K562 (cell line): ENCODE data around the gene RARRES2. TPM values are rescaled to one million over a fixed set of nuclear protein-coding genes. Genes with fewer than 3 reads are reported as not detected.

ENCODE experiments used
- polyA plus RNA-seq, 8 experiments: library from polyadenylated mRNA; depleted of rRNA in 4 of 8; stranded (reverse) in 5 of 8; unstranded in 3 of 8; fragments of >200 nt; fragmentation: Nextera tagmentation in 2 of 8; fragmentation: Illumina TruSeq in 1 of 8; extraction: Ambion mirVana in 2 of 8; extraction: Trizol in 1 of 8; gene quantifications; 2 replicates each; pipeline versions ENCODE4 v1.2.1 to v1.2.3, GENCODE V29; 2011 to 2014; ENCODE audit warnings: inconsistent platforms in 1 of 8, missing spikeins in 1 of 8
- total RNA-seq, 7 experiments: library from RNA; depleted of rRNA in 6 of 7; stranded (reverse); fragments of >200 nt in 6 of 7; fragmentation: Illumina TruSeq in 2 of 7; extraction: Trizol in 2 of 7; gene quantifications; 2 replicates each; pipeline versions ENCODE4 v1.2.1 to v1.2.3, GENCODE V29; 2011 to 2021; ENCODE audit warnings: low replicate concordance in 1 of 7

The RARRES2 gene
- total and polyA plus RNA-seq, 9 of the 15 experiments (the other 6 are each of a cell fraction or from before 2014, with no cell fraction given), result 0.11 to 1.7 (median 0.23) TPM; not detected in 6

Other genes starting within 250 kb of the RARRES2 start
- gene LRRC61, start 18.3 kb downstream of the RARRES2 start, total RNA-seq (2014; rRNA removed), result 55.2 and 67.6 TPM in 2 replicates
- gene LRRC61, start 18.3 kb downstream of the RARRES2 start, total RNA-seq (2014; rRNA removed; fragmentation: Illumina TruSeq; extraction: Trizol), result 16.8 and 18.7 TPM in 2 replicates
- 35.2 and 37.8 TPM in 2 replicates for gene LRRC61, start 18.3 kb downstream of the RARRES2 start, total RNA-seq (2015; rRNA removed; fragmentation: Illumina TruSeq; extraction: Trizol)
- 49.5 and 50.6 TPM in 2 replicates for gene LRRC61, start 18.3 kb downstream of the RARRES2 start, total RNA-seq (2021)
- gene LRRC61, start 18.3 kb downstream of the RARRES2 start, polyA plus RNA-seq (2011; rRNA removed), result 54.3 and 76.9 TPM in 2 replicates
- gene LRRC61, start 18.3 kb downstream of the RARRES2 start, polyA plus RNA-seq (2014; fragmentation: Illumina TruSeq; extraction: Trizol), result 18.4 and 35.6 TPM in 2 replicates
- 1 to 10 TPM; 1.3 to 1.7 TPM for gene LRRC61, start 18.3 kb downstream of the RARRES2 start, polyA plus RNA-seq (2014; fragmentation: Nextera tagmentation; extraction: Ambion mirVana)
- 42.0 and 46.5 TPM in 2 replicates for gene LRRC61, start 18.3 kb downstream of the RARRES2 start, polyA plus RNA-seq (2014; rRNA removed)
- 12.1 and 12.9 TPM in 2 replicates for gene ACTR3C, start 18.1 kb downstream of the RARRES2 start, total RNA-seq (2014; rRNA removed)
- 14.2 and 16.9 TPM in 2 replicates for gene ACTR3C, start 18.1 kb downstream of the RARRES2 start, total RNA-seq (2014; rRNA removed; fragmentation: Illumina TruSeq; extraction: Trizol)
- gene ACTR3C, start 18.1 kb downstream of the RARRES2 start, total RNA-seq (2015; rRNA removed; fragmentation: Illumina TruSeq; extraction: Trizol), result 14.8 and 16.8 TPM in 2 replicates
- gene ACTR3C, start 18.1 kb downstream of the RARRES2 start, total RNA-seq (2021), result 10.0 and 10.8 TPM in 2 replicates
- gene ACTR3C, start 18.1 kb downstream of the RARRES2 start, polyA plus RNA-seq (2011; rRNA removed), result 28.1 and 35.4 TPM in 2 replicates
- 12.2 and 13.4 TPM in 2 replicates for gene ACTR3C, start 18.1 kb downstream of the RARRES2 start, polyA plus RNA-seq (2014; fragmentation: Illumina TruSeq; extraction: Trizol)
- 10 to 100 TPM in 1 of 2 experiments, 1 to 10 TPM in 1; 9.0 to 13.3 TPM for gene ACTR3C, start 18.1 kb downstream of the RARRES2 start, polyA plus RNA-seq (2014; fragmentation: Nextera tagmentation; extraction: Ambion mirVana)
- 14.9 and 16.9 TPM in 2 replicates for gene ACTR3C, start 18.1 kb downstream of the RARRES2 start, polyA plus RNA-seq (2014; rRNA removed)
- 212 and 268 TPM in 2 replicates for gene REPIN1, start 27.2 kb upstream of the RARRES2 start, total RNA-seq (2014; rRNA removed)
- 46.9 and 56.8 TPM in 2 replicates for gene REPIN1, start 27.2 kb upstream of the RARRES2 start, total RNA-seq (2014; rRNA removed; fragmentation: Illumina TruSeq; extraction: Trizol)
- 94.0 and 99.6 TPM in 2 replicates for gene REPIN1, start 27.2 kb upstream of the RARRES2 start, total RNA-seq (2015; rRNA removed; fragmentation: Illumina TruSeq; extraction: Trizol)
- 277 and 283 TPM in 2 replicates for gene REPIN1, start 27.2 kb upstream of the RARRES2 start, total RNA-seq (2021)
- 130 and 189 TPM in 2 replicates for gene REPIN1, start 27.2 kb upstream of the RARRES2 start, polyA plus RNA-seq (2011; rRNA removed)
- 94.3 and 120 TPM in 2 replicates for gene REPIN1, start 27.2 kb upstream of the RARRES2 start, polyA plus RNA-seq (2014; fragmentation: Illumina TruSeq; extraction: Trizol)
- gene REPIN1, start 27.2 kb upstream of the RARRES2 start, polyA plus RNA-seq (2014; fragmentation: Nextera tagmentation; extraction: Ambion mirVana), result 10 to 100 TPM in 1 of 2 experiments, 1 to 10 TPM in 1; 8.1 to 11.0 TPM
- 209 and 237 TPM in 2 replicates for gene REPIN1, start 27.2 kb upstream of the RARRES2 start, polyA plus RNA-seq (2014; rRNA removed)
- 18.6 and 21.8 TPM in 2 replicates for gene ZNF775, start 37.7 kb upstream of the RARRES2 start, total RNA-seq (2014; rRNA removed)
- 1.1 and 1.8 TPM in 2 replicates for gene ZNF775, start 37.7 kb upstream of the RARRES2 start, total RNA-seq (2014; rRNA removed; fragmentation: Illumina TruSeq; extraction: Trizol)
- 5.5 and 5.7 TPM in 2 replicates for gene ZNF775, start 37.7 kb upstream of the RARRES2 start, total RNA-seq (2015; rRNA removed; fragmentation: Illumina TruSeq; extraction: Trizol)
- 18.7 and 19.2 TPM in 2 replicates for gene ZNF775, start 37.7 kb upstream of the RARRES2 start, total RNA-seq (2021)
- gene ZNF775, start 37.7 kb upstream of the RARRES2 start, polyA plus RNA-seq (2011; rRNA removed), result 4.9 and 8.3 TPM in 2 replicates
- 1.5 and 3.5 TPM in 2 replicates for gene ZNF775, start 37.7 kb upstream of the RARRES2 start, polyA plus RNA-seq (2014; fragmentation: Illumina TruSeq; extraction: Trizol)
- gene ZNF775, start 37.7 kb upstream of the RARRES2 start, polyA plus RNA-seq (2014; fragmentation: Nextera tagmentation; extraction: Ambion mirVana), result under 1 TPM; 0.04 to 0.20 TPM
- gene ZNF775, start 37.7 kb upstream of the RARRES2 start, polyA plus RNA-seq (2014; rRNA removed), result 13.1 and 13.2 TPM in 2 replicates
- gene GIMAP8, start 109.0 kb upstream of the RARRES2 start, total RNA-seq (2014; rRNA removed), result not detected in 2 replicates
- not detected in 2 replicates for gene GIMAP8, start 109.0 kb upstream of the RARRES2 start, total RNA-seq (2014; rRNA removed; fragmentation: Illumina TruSeq; extraction: Trizol)
- gene GIMAP8, start 109.0 kb upstream of the RARRES2 start, total RNA-seq (2015; rRNA removed; fragmentation: Illumina TruSeq; extraction: Trizol), result not detected in 2 replicates
- 0.16 TPM in 1 of 2 replicates, not detected in the other for gene GIMAP8, start 109.0 kb upstream of the RARRES2 start, total RNA-seq (2021)
- gene GIMAP8, start 109.0 kb upstream of the RARRES2 start, polyA plus RNA-seq (2011; rRNA removed), result not detected in 2 replicates
- gene GIMAP8, start 109.0 kb upstream of the RARRES2 start, polyA plus RNA-seq (2014; fragmentation: Illumina TruSeq; extraction: Trizol), result not detected in 2 replicates
- gene GIMAP8, start 109.0 kb upstream of the RARRES2 start, polyA plus RNA-seq (2014; fragmentation: Nextera tagmentation; extraction: Ambion mirVana), result not detected
- not detected in 2 replicates for gene GIMAP8, start 109.0 kb upstream of the RARRES2 start, polyA plus RNA-seq (2014; rRNA removed)
- not detected in 2 replicates for gene GIMAP7, start 173.2 kb upstream of the RARRES2 start, total RNA-seq (2014; rRNA removed)
- gene GIMAP7, start 173.2 kb upstream of the RARRES2 start, total RNA-seq (2014; rRNA removed; fragmentation: Illumina TruSeq; extraction: Trizol), result not detected in 2 replicates
- gene GIMAP7, start 173.2 kb upstream of the RARRES2 start, total RNA-seq (2015; rRNA removed; fragmentation: Illumina TruSeq; extraction: Trizol), result not detected in 2 replicates
- 0.25 and 0.42 TPM in 2 replicates for gene GIMAP7, start 173.2 kb upstream of the RARRES2 start, total RNA-seq (2021)
- not detected in 2 replicates for gene GIMAP7, start 173.2 kb upstream of the RARRES2 start, polyA plus RNA-seq (2011; rRNA removed)
- not detected in 2 replicates for gene GIMAP7, start 173.2 kb upstream of the RARRES2 start, polyA plus RNA-seq (2014; fragmentation: Illumina TruSeq; extraction: Trizol)
- gene GIMAP7, start 173.2 kb upstream of the RARRES2 start, polyA plus RNA-seq (2014; fragmentation: Nextera tagmentation; extraction: Ambion mirVana), result not detected
- gene GIMAP7, start 173.2 kb upstream of the RARRES2 start, polyA plus RNA-seq (2014; rRNA removed), result not detected in 2 replicates
- gene GIMAP4, start 225.8 kb upstream of the RARRES2 start, total RNA-seq (2014; rRNA removed), result not detected in 2 replicates
- not detected in 2 replicates for gene GIMAP4, start 225.8 kb upstream of the RARRES2 start, total RNA-seq (2014; rRNA removed; fragmentation: Illumina TruSeq; extraction: Trizol)
- gene GIMAP4, start 225.8 kb upstream of the RARRES2 start, total RNA-seq (2015; rRNA removed; fragmentation: Illumina TruSeq; extraction: Trizol), result not detected in 2 replicates
- 0.16 and 0.42 TPM in 2 replicates for gene GIMAP4, start 225.8 kb upstream of the RARRES2 start, total RNA-seq (2021)
- gene GIMAP4, start 225.8 kb upstream of the RARRES2 start, polyA plus RNA-seq (2011; rRNA removed), result not detected in 2 replicates
- gene GIMAP4, start 225.8 kb upstream of the RARRES2 start, polyA plus RNA-seq (2014; fragmentation: Illumina TruSeq; extraction: Trizol), result not detected in 2 replicates
- not detected for gene GIMAP4, start 225.8 kb upstream of the RARRES2 start, polyA plus RNA-seq (2014; fragmentation: Nextera tagmentation; extraction: Ambion mirVana)
- gene GIMAP4, start 225.8 kb upstream of the RARRES2 start, polyA plus RNA-seq (2014; rRNA removed), result not detected in 2 replicates